ENCODE data around the gene ADAT2. TPM values are rescaled to one million over a fixed set of nuclear protein-coding genes. Genes with fewer than 3 reads are reported as not detected.

Gene ADAT2
- total RNA-seq, 3 donors from 2014 or later, result 6.9 to 10.2 (median 8.5) TPM

GRCh38 chr6:143397227-143398222 lies 53.0 kb downstream of the ADAT2 start:
- Histone ChIP-seq H3K4me1 (peaks cover 0 to 6% of the 10 kb centered on the region in 2 donors), H3K9me3 (no peaks in the 10 kb centered on the region)
- DNase-seq (ENCODE audit: low spot score in 2 of 2), result peak; percentile 58 to 93

GRCh38 chr6:143396497-143397226 lies 53.8 kb downstream of the ADAT2 start:
- no peak for TF ChIP-seq POLR2A (IDR thresholded peaks at IDR 0.05)
- TF ChIP-seq POLR2AphosphoS5 (IDR thresholded peaks at IDR 0.05), result no peak
- TF ChIP-seq CTCF (IDR thresholded peaks at IDR 0.05), result no peak
- H3K9me3 ChIP-seq, result no peaks in the 10 kb centered on the region
- peaks cover 0 to 6% of the 10 kb centered on the region in 2 donors for H3K4me1 ChIP-seq
- H3K4me3 ChIP-seq, result no peak overlapping the region
- DNase-seq (ENCODE audit: low spot score in 2 of 2), result no peak
- no peaks in the 10 kb centered on the region for H3K36me3 ChIP-seq
- H3K27me3 ChIP-seq, result no peaks in the 10 kb centered on the region
- peak overlapping the region; percentile 85 to 89 for H3K27ac ChIP-seq
- intact Hi-C loops (cut with DNase I; ENCODE audit: low total_unique reads), result no loop called here

More at GRCh38 chr6:143397227-143398222, 53.0 kb downstream of the ADAT2 start:
- H3K36me3 ChIP-seq, result no peaks in the 10 kb centered on the region
- peak overlapping the region; percentile 85 to 89 for H3K27ac ChIP-seq
- no peak overlapping the region for H3K4me3 ChIP-seq
- TF ChIP-seq POLR2AphosphoS5 (IDR thresholded peaks at IDR 0.05), result peak in 2 of 3 donors; percentile 57 to 68
- TF ChIP-seq CTCF (IDR thresholded peaks at IDR 0.05), result no peak
- intact Hi-C loops (cut with DNase I; ENCODE audit: low total_unique reads), result no loop called here
- H3K27me3 ChIP-seq, result no peaks in the 10 kb centered on the region

- Histone ChIP-seq H3K4me3 (no peak overlapping the region), H3K4me1 (peaks cover 0 to 6% of the 10 kb centered on the region in 2 donors), H3K27ac (no peak overlapping the region), H3K36me3 (no peaks in the 10 kb centered on the region), H3K27me3 (no peaks in the 10 kb centered on the region), H3K9me3 (no peaks in the 10 kb centered on the region)
- intact Hi-C loops (cut with DNase I; ENCODE audit: low total_unique reads), result no loop called here
- DNase-seq (ENCODE audit: low spot score in 2 of 2), result no peak
- TF ChIP-seq POLR2A (IDR thresholded peaks at IDR 0.05), result no peak
- TF ChIP-seq POLR2AphosphoS5 (IDR thresholded peaks at IDR 0.05), result no peak
- TF ChIP-seq CTCF (IDR thresholded peaks at IDR 0.05), result no peak
Observed at GRCh38 chr6:143395699-143396098, 54.8 kb downstream of the ADAT2 start.

GRCh38 chr6:143394389-143394788 lies 56.1 kb downstream of the ADAT2 start:
- no peaks in the 10 kb centered on the region for H3K27me3 ChIP-seq
- no peak overlapping the region for H3K27ac ChIP-seq
- no peak for DNase-seq (ENCODE audit: low spot score in 2 of 2)
- no peaks in the 10 kb centered on the region for H3K9me3 ChIP-seq
- H3K4me3 ChIP-seq, result no peak overlapping the region
- TF ChIP-seq POLR2AphosphoS5 (IDR thresholded peaks at IDR 0.05) (no peak), POLR2A (IDR thresholded peaks at IDR 0.05) (no peak), CTCF (IDR thresholded peaks at IDR 0.05) (no peak)
- intact Hi-C loops (cut with DNase I; ENCODE audit: low total_unique reads), result no loop called here
- no peaks in the 10 kb centered on the region for H3K36me3 ChIP-seq
- H3K4me1 ChIP-seq, result peaks cover 0 to 6% of the 10 kb centered on the region in 2 donors

Measured in breast epithelium (tissue), 4 donors.